HepG2 (cell line): ENCODE results near the gene FAM131A. TPM values are rescaled to one million over a fixed set of nuclear protein-coding genes. Genes with fewer than 3 reads are reported as not detected.
A peak's percentile ranks its signal among the peaks of the same experiment; 100 is the strongest.

Experiments
- CENPT ChIP-seq: sonication (generic); formaldehyde crosslinking; IDR thresholded peaks from 2 replicates; pipeline ENCODE4 v1.8.0; 2022; ENCODE audit warnings: low read depth, mild to moderate bottlenecking, moderate library complexity, missing genetic modification reagents
- NR2F6 ChIP-seq, 2 experiments: IDR thresholded peaks; 2 replicates each; pipeline ENCODE4 v1.6.1; 2016; ENCODE audit warnings: antibody characterized with exemption in 1 of 2, mild to moderate bottlenecking in 1 of 2
- SOX6 ChIP-seq, 2 experiments: fragments of 450-650 bp in 1 of 2; sonication (generic) in 1 of 2; formaldehyde crosslinking in 1 of 2; IDR thresholded peaks; 2 replicates each; pipeline versions ENCODE4 v1.4.0 to v1.6.1; 2017 to 2020; ENCODE audit warnings: antibody characterized with exemption in 1 of 2, mild to moderate bottlenecking in 1 of 2, missing genetic modification reagents in 1 of 2
- SP1 ChIP-seq, 2 experiments: fragments of 450-650 bp in 1 of 2; sonication (generic) in 1 of 2; formaldehyde crosslinking in 1 of 2; IDR thresholded peaks; 2 replicates each; pipeline versions ENCODE4 v1.4.0 to v1.6.1; 2016 to 2020; ENCODE audit warnings: missing genetic modification reagents in 1 of 2
- ZNF101 ChIP-seq: sonication (generic); formaldehyde crosslinking; IDR thresholded peaks from 2 replicates; pipeline ENCODE4 v1.4.0; 2020; ENCODE audit warnings: mild to moderate bottlenecking, low read depth, missing genetic modification reagents, borderline replicate concordance
- ZNF292 ChIP-seq: sonication (generic); formaldehyde crosslinking; IDR thresholded peaks from 2 replicates; pipeline ENCODE4 v1.8.1; 2022; ENCODE audit warnings: mild to moderate bottlenecking, low read depth, missing genetic modification reagents, borderline replicate concordance
- ZNF446 ChIP-seq: sonication (generic); formaldehyde crosslinking; IDR thresholded peaks from 2 replicates; pipeline ENCODE4 v1.5.0; 2020; ENCODE audit warnings: mild to moderate bottlenecking, missing genetic modification reagents
- ZNF556 ChIP-seq: sonication (generic); formaldehyde crosslinking; IDR thresholded peaks from 2 replicates; pipeline ENCODE4 v1.4.0; 2020; ENCODE audit warnings: mild to moderate bottlenecking, missing genetic modification reagents, borderline replicate concordance
- ZNF614 ChIP-seq: IDR thresholded peaks from 2 replicates; pipeline ENCODE4 v1.6.1; 2018; ENCODE audit warnings: missing biosample characterization, missing genetic modification reagents, inconsistent platforms, borderline replicate concordance
- ZNF660 ChIP-seq: sonication (generic); formaldehyde crosslinking; IDR thresholded peaks from 2 replicates; pipeline ENCODE4 v1.5.1; 2020; ENCODE audit warnings: mild to moderate bottlenecking, low read depth, missing genetic modification reagents, borderline replicate concordance
- ZNF672 ChIP-seq: sonication (generic); formaldehyde crosslinking; IDR thresholded peaks from 2 replicates; pipeline ENCODE4 v1.8.1; 2022; ENCODE audit warnings: missing genetic modification reagents
- polyA plus RNA-seq, 8 experiments: library from polyadenylated mRNA; depleted of rRNA in 3 of 8; stranded (reverse) in 7 of 8; unstranded in 1 of 8; fragments of >200 nt; fragmentation: Illumina TruSeq in 4 of 8; extraction: Trizol in 4 of 8; gene quantifications; 2 replicates each; pipeline versions ENCODE4 v1.2.1 to v1.2.3, GENCODE V29; 2011 to 2016; ENCODE audit warnings: low read depth in 4 of 8, missing spikeins in 1 of 8, mixed read lengths in 1 of 8; ENCODE audit not compliant: insufficient read depth in 1 of 8
- total RNA-seq, 5 experiments: library from RNA; depleted of rRNA; stranded (reverse); fragments of >200 nt; fragmentation: Illumina TruSeq; extraction: Trizol; gene quantifications; 2 replicates each; pipeline ENCODE4 v1.2.3, GENCODE V29; 2016; ENCODE audit warnings: low read depth in 1 of 5
- TF ChIP-seq, protein P1 (sequence below): sonication (generic); formaldehyde crosslinking; IDR thresholded peaks from one replicate; pipeline ENCODE4 v1.5.1; 2020; ENCODE audit warnings: mild to moderate bottlenecking, missing genetic modification reagents; ENCODE audit errors: not compliant biosample characterization
- TF ChIP-seq, protein P2 (sequence below): sonication (generic); formaldehyde crosslinking; IDR thresholded peaks from 2 replicates; pipeline ENCODE4 v1.5.0; 2020; ENCODE audit warnings: missing genetic modification reagents
- TF ChIP-seq, protein P3 (sequence below): sonication (generic); formaldehyde crosslinking; IDR thresholded peaks from 2 replicates; pipeline ENCODE4 v1.4.0; 2020; ENCODE audit warnings: missing genetic modification reagents, borderline replicate concordance

The FAM131A gene
- total and polyA plus RNA-seq, 2 of the 13 experiments (the other 11 are each of a cell fraction or from before 2014, with no cell fraction given) = 9.2 to 9.3 TPM

DNA sequence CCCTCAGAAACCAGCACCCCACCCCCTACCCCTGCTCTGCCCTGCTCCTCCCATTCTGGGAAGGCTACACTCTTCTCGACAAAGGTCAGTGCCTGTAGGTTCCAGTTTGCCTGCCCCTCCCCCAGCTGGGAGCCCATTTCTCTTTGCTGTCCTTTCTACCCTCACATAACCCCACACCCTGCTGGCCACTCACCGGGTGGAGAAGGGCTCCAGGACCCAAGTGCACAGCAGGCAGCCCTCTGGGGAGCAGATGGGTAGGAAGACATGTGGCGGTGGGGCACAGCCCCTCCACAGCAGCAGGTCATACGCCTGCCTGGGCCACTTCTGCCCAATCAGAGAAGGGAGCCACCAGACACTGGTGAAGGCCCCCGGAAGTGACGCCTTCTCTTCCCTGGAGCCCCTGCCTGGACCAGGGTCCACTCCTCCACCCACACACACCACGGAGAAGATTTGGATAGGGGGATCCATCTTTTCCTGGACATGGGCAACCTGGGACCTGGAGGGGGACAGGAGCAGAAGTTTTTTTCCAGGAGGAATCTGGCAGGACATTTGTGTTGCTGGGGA, 40.6 kb downstream of the FAM131A start, which contains the start of gene THPO (continued):
- TF ChIP-seq, protein P1, sequence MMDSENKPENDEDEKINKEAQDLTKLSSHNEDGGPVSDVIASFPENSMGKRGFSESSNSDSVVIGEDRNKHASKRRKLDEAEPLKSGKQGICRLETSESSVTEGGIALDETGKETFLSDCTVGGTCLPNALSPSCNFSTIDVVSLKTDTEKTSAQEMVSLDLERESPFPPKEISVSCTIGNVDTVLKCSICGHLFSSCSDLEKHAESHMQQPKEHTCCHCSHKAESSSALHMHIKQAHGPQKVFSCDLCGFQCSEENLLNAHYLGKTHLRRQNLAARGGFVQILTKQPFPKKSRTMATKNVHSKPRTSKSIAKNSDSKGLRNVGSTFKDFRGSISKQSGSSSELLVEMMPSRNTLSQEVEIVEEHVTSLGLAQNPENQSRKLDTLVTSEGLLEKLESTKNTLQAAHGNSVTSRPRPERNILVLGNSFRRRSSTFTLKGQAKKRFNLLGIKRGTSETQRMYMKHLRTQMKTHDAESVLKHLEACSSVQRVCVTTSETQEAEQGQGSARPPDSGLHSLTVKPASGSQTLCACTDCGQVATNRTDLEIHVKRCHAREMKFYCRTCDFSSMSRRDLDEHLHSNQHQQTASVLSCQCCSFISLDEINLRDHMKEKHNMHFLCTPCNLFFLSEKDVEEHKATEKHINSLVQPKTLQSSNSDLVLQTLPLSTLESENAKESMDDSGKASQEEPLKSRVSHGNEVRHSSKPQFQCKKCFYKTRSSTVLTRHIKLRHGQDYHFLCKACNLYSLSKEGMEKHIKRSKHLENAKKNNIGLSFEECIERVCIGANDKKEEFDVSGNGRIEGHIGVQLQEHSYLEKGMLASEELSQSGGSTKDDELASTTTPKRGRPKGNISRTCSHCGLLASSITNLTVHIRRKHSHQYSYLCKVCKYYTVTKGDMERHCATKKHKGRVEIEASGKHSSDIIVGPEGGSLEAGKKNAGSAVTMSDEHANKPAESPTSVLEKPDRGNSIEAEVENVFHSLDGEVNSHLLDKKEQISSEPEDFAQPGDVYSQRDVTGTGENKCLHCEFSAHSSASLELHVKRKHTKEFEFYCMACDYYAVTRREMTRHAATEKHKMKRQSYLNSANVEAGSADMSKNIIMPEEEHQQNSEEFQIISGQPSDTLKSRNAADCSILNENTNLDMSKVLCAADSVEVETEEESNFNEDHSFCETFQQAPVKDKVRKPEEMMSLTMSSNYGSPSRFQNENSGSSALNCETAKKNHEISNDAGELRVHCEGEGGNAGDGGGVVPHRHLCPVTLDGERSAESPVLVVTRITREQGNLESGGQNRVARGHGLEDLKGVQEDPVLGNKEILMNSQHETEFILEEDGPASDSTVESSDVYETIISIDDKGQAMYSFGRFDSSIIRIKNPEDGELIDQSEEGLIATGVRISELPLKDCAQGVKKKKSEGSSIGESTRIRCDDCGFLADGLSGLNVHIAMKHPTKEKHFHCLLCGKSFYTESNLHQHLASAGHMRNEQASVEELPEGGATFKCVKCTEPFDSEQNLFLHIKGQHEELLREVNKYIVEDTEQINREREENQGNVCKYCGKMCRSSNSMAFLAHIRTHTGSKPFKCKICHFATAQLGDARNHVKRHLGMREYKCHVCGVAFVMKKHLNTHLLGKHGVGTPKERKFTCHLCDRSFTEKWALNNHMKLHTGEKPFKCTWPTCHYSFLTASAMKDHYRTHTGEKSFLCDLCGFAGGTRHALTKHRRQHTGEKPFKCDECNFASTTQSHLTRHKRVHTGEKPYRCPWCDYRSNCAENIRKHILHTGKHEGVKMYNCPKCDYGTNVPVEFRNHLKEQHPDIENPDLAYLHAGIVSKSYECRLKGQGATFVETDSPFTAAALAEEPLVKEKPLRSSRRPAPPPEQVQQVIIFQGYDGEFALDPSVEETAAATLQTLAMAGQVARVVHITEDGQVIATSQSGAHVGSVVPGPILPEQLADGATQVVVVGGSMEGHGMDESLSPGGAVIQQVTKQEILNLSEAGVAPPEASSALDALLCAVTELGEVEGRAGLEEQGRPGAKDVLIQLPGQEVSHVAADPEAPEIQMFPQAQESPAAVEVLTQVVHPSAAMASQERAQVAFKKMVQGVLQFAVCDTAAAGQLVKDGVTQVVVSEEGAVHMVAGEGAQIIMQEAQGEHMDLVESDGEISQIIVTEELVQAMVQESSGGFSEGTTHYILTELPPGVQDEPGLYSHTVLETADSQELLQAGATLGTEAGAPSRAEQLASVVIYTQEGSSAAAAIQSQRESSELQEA = no peak
- TF ChIP-seq ZNF660 (CRISPR knock-in tag) (no peak), SOX6 (IDR thresholded peaks at IDR 0.05) (no peak), SOX6 (CRISPR knock-in tag; IDR thresholded peaks at IDR 0.05) (no peak), NR2F6 (IDR thresholded peaks at IDR 0.05) (peak; percentile 61), NR2F6 (CRISPR knock-in tag; IDR thresholded peaks at IDR 0.05) (peak; percentile 58), ZNF614 (CRISPR knock-in tag) (0 out of 2 replicates have a peak, but pooled peaks have one; percentile 42), ZNF556 (CRISPR knock-in tag) (0 out of 2 replicates have a peak, but pooled peaks have one; percentile 37), SP1 (IDR thresholded peaks at IDR 0.05) (no peak), SP1 (CRISPR knock-in tag; IDR thresholded peaks at IDR 0.05) (no peak; the same call in 1 of the 2 replicates), ZNF446 (CRISPR knock-in tag) (no peak), ZNF672 (CRISPR knock-in tag) (no peak), CENPT (CRISPR knock-in tag) (no peak), ZNF292 (CRISPR knock-in tag) (peak; percentile 21; the same call in 1 of the 2 replicates), ZNF101 (CRISPR knock-in tag) (no peak)
- TF ChIP-seq, protein P2, sequence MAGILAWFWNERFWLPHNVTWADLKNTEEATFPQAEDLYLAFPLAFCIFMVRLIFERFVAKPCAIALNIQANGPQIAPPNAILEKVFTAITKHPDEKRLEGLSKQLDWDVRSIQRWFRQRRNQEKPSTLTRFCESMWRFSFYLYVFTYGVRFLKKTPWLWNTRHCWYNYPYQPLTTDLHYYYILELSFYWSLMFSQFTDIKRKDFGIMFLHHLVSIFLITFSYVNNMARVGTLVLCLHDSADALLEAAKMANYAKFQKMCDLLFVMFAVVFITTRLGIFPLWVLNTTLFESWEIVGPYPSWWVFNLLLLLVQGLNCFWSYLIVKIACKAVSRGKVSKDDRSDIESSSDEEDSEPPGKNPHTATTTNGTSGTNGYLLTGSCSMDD = no peak
- TF ChIP-seq, protein P3, sequence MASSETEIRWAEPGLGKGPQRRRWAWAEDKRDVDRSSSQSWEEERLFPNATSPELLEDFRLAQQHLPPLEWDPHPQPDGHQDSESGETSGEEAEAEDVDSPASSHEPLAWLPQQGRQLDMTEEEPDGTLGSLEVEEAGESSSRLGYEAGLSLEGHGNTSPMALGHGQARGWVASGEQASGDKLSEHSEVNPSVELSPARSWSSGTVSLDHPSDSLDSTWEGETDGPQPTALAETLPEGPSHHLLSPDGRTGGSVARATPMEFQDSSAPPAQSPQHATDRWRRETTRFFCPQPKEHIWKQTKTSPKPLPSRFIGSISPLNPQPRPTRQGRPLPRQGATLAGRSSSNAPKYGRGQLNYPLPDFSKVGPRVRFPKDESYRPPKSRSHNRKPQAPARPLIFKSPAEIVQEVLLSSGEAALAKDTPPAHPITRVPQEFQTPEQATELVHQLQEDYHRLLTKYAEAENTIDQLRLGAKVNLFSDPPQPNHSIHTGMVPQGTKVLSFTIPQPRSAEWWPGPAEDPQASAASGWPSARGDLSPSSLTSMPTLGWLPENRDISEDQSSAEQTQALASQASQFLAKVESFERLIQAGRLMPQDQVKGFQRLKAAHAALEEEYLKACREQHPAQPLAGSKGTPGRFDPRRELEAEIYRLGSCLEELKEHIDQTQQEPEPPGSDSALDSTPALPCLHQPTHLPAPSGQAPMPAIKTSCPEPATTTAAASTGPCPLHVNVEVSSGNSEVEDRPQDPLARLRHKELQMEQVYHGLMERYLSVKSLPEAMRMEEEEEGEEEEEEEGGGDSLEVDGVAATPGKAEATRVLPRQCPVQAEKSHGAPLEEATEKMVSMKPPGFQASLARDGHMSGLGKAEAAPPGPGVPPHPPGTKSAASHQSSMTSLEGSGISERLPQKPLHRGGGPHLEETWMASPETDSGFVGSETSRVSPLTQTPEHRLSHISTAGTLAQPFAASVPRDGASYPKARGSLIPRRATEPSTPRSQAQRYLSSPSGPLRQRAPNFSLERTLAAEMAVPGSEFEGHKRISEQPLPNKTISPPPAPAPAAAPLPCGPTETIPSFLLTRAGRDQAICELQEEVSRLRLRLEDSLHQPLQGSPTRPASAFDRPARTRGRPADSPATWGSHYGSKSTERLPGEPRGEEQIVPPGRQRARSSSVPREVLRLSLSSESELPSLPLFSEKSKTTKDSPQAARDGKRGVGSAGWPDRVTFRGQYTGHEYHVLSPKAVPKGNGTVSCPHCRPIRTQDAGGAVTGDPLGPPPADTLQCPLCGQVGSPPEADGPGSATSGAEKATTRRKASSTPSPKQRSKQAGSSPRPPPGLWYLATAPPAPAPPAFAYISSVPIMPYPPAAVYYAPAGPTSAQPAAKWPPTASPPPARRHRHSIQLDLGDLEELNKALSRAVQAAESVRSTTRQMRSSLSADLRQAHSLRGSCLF (CRISPR knock-in tag) = no peak
